Breast epithelium (tissue), 3 donors: ENCODE measurements around the gene OTOA.
"Not testable (repeated sequence)": the region's sequence is repeated elsewhere in the genome, so short reads cannot be mapped to it uniquely, and the experiment has no call there.

Source experiments
- CTCF ChIP-seq, 3 donors: fragments of 450-650 bp; IDR thresholded peaks; one replicate each; pipeline ENCODE4 v1.5.1; 2016 to 2017; ENCODE audit warnings: antibody characterized with exemption in 3 of 3, mild to moderate bottlenecking in 3 of 3, moderate library complexity in 3 of 3
- POLR2A ChIP-seq: fragments of 450-650 bp; IDR thresholded peaks from one replicate; pipeline ENCODE4 v1.6.1; 2016; ENCODE audit warnings: antibody characterized with exemption, mild to moderate bottlenecking, moderate library complexity

GRCh38 chr16:21768810-21769209 lies 105.0 kb downstream of the OTOA start:
- TF ChIP-seq CTCF (IDR thresholded peaks at IDR 0.05); POLR2A: not testable (repeated sequence)
